CD4-positive, alpha-beta T cell treated with Interleukin-17A for 1 hour (primary cell): ENCODE results near the gene SNX3.
"Not testable (repeated sequence)": the region's sequence is repeated elsewhere in the genome, so short reads cannot be mapped to it uniquely, and the experiment has no call there.

Experiments used
- DNase-seq: peaks from one replicate; pipeline ENCODE4 v3.0.0-alpha.2; 2020

SNX3 gene

GRCh38 chr6:108260809-108261569 is at the start of gene SNX3:
TSS of gene SNX3 (minus strand) at chr6:108261040. CDS start at chr6:108260921, 119 bp downstream.
- peak; percentile 92 for DNase-seq

- DNase-seq, result no peak
These were observed 49.0 kb upstream of the SNX3 start for GRCh38 chr6:108309844-108310243.

- not testable (repeated sequence) for DNase-seq
These were observed 47.8 kb upstream of the SNX3 start for GRCh38 chr6:108308641-108309040.

- DNase-seq, result no peak
These were observed 43.8 kb upstream of the SNX3 start for GRCh38 chr6:108304646-108305045.

- DNase-seq, result no peak
These were observed 41.5 kb upstream of the SNX3 start for GRCh38 chr6:108302386-108302785.

- no peak for DNase-seq
These were observed 34.8 kb upstream of the SNX3 start for GRCh38 chr6:108295676-108296075.

GRCh38 chr6:108294727-108295625 is 34.1 kb upstream of the SNX3 start, which contains the start of gene AFG1L:
TSS of gene AFG1L (plus strand) at chr6:108295054. CDS start at chr6:108295080, 26 bp downstream.
- peak; percentile 87 for DNase-seq

- DNase-seq, result no peak
These were observed 33.5 kb upstream of the SNX3 start for GRCh38 chr6:108294297-108294726.

- DNase-seq, result no peak
These were observed 32.9 kb upstream of the SNX3 start for GRCh38 chr6:108293527-108294296.

GRCh38 chr6:108292561-108292960 is 31.7 kb upstream of the SNX3 start:
- DNase-seq, result not testable (repeated sequence)

GRCh38 chr6:108291091-108291490 is 30.3 kb upstream of the SNX3 start:
- no peak for DNase-seq

- no peak for DNase-seq
These were observed 27.9 kb upstream of the SNX3 start for GRCh38 chr6:108288742-108289141.

- no peak for DNase-seq
These were observed 26.5 kb upstream of the SNX3 start for GRCh38 chr6:108287373-108287772.

- no peak for DNase-seq
These were observed 25.5 kb upstream of the SNX3 start for GRCh38 chr6:108286366-108286765.

GRCh38 chr6:108285381-108285780 is 24.5 kb upstream of the SNX3 start:
- DNase-seq, result no peak

- no peak for DNase-seq
These were observed 17.0 kb upstream of the SNX3 start for GRCh38 chr6:108277831-108278230.

GRCh38 chr6:108277295-108277694 is 16.5 kb upstream of the SNX3 start:
- no peak for DNase-seq

- DNase-seq, result no peak
These were observed 15.1 kb upstream of the SNX3 start for GRCh38 chr6:108275976-108276375.

GRCh38 chr6:108274546-108274945 is 13.7 kb upstream of the SNX3 start:
- no peak for DNase-seq

- not testable (repeated sequence) for DNase-seq
These were observed 9.1 kb upstream of the SNX3 start for GRCh38 chr6:108269955-108270354.

GRCh38 chr6:108268845-108269244 is 8.0 kb upstream of the SNX3 start:
- no peak for DNase-seq

GRCh38 chr6:108263371-108263770 is 2.5 kb upstream of the SNX3 start:
- DNase-seq, result no peak
